NCI-H510A treated with DMSO at 0.1 percent for 48 hours (cell line): Measurements from ENCODE around the gene ASB1.

Experiments used
- DNase-seq: peaks from one replicate; lab custom pipeline; 2025; lab: John Stamatoyannopoulos, UW

The ASB1 gene

GRCh38 chr2:238444242-238444641 is 17.5 kb downstream of the ASB1 start:
- DNase-seq, result no peak

- DNase-seq, result no peak
Observed at GRCh38 chr2:238445409-238446190, 18.9 kb downstream of the ASB1 start.

- no peak for DNase-seq
Observed at GRCh38 chr2:238446371-238446770, 19.6 kb downstream of the ASB1 start.

- no peak for DNase-seq
Observed at GRCh38 chr2:238448031-238448955, 21.6 kb downstream of the ASB1 start.

DNA sequence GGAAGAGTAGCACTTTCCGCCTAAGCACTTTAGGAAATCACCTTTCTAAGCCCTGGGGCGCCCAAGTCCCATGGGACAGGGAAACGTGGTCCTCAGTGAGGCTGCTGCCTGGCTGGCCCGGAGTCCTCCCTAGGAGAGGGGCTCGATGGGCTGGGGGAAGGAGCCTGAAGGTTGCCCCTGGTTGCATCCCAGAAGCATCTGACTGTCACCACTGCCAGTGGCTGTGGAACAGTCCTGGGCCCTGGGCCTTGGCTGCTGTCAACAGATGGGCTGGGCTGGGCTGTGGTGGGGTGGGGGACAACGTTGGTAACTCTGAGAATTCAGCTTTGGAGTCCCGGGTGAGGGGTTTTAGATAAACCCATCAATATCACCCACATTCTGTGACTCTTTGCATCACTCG is 22.5 kb downstream of the ASB1 start:
- no peak for DNase-seq

GRCh38 chr2:238449909-238450417 is 23.2 kb downstream of the ASB1 start:
- no peak for DNase-seq

GRCh38 chr2:238450440-238450861 is 23.7 kb downstream of the ASB1 start:
- DNase-seq, result no peak

GRCh38 chr2:238453842-238454241 is 27.1 kb downstream of the ASB1 start:
- no peak for DNase-seq

DNA sequence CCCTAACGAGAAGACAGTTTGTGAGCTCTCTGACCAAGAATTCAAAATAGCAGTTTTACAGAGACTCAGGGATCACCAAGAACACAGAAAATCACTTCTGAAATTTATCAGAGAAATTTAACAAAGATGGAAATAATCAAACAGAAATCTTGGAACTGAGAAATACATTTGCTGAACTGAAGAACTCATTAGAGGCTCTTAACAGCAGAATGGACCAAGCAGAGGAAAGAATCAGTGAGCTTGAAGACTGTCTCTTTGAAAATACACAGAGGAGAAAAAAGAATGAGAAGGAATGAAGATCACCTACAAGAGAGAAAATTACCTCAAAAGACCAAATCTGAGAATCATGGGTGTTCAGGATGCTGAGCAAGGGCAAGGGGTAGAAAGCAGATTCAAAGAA is 29.7 kb downstream of the ASB1 start:
- DNase-seq, result no peak

DNA sequence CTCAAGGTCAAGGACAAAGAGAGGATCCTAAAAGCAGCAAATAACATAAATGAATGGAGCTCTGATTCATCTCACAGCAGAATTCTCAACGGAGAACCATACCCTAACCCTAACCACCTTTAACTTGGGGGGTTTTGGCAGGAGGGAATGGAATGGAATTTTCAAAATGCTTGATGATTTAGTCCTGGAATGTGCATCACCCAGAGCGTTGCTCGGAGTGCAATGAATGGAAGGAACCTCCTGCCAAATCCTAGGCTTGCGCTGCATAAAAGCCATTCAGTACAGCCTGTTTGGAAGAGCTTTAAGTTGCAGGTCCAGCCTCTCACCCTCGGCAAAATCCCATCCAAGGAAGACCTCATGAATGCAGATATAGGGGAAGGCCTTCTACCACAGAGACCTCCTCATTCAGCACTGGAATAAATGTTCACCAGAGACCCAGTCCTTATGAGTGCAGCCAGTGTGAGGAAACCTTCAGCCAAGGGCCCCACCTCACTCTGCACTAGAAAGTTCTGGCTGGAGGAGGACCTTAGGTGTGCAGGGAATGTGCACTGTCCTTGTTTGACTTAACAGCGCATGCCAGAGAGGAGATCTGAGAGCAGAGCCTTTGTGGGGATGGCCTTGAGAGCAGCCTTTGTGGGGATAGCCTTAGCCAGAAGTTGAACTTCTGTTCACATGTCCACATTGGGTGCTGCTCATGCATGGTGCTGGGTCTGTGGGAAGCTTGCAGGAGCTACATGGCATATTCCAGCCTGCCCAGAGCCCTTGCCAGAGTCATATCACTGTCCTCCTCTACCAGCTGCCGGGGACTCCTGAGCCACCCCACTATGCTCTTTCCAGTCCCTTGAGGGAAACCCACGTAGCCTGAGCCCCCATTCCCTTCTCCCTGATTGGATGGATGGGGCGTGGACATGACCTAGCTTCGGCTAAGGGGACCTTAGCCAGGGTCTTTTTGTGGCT is 30.5 kb downstream of the ASB1 start:
- no peak for DNase-seq

- DNase-seq, result no peak
Observed at GRCh38 chr2:238457927-238458324, 31.2 kb downstream of the ASB1 start.

DNA sequence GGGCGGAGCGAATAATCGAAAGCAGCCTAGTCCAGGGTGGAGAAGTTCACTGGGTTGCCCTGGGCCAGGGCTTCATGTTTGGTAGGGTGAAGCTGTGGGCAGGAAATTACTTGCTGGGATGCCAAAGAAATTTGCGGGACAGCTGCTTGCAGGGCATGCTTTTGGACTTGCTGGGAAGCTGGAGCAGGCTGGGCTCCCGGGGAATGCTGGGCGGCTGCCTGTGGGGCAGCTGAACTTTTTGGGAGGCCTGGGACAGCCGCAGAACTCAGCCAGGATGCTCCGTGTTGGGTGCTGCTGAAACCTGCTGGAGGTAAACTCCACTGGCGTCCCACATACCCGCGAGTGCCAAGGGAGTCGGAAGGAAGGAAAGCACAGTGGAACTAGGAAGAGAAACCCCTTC is 31.9 kb downstream of the ASB1 start:
- no peak for DNase-seq

DNA sequence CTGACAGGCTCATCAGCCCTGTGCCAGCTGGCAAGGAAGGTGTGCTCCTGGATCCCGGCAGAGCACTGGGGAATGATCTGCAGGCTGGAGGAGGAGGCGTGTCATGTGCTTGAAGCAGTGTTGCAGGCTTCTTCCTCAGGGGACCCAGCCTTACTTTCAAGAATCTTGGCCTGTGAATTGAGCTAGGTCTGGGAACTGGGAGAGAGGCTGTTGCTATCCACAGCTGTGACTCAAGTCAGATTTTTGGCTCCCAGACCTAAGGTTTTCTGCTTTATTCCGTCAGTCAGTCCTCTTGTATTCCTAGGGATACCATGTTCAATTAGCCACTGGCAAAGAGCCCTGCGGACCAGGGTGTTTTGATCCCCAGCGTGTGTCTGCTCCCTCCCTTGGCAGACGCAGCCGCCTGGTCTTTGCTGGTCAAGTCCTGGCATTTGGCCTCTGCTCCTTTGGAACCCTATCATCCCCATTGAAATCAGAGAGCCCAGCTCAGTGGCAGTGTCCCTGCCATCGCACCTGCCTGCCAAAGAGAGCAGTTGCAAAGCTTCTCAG is 32.4 kb downstream of the ASB1 start:
- no peak for DNase-seq

DNA sequence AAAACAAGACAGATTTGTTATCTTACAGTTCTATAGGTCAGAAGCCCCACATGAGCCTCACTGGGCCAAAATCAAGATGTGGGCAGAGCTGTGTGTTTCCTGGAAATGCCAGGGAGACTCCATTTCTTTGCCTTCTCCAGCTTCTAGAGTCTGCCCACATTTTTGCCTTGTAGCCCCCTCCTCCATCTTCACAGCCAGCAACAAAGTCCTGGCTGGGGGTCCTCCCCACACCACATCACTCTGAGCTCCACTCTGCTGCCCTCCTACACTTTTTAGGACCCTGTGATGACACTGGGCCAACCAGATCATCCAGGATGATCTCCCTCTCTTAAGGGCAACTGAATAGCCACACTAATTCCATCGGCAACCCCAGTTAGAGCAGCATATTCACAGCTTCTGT is 34.3 kb downstream of the ASB1 start:
- DNase-seq, result no peak

- no peak for DNase-seq
Observed at GRCh38 chr2:238461491-238461890, 34.8 kb downstream of the ASB1 start.

- no peak for DNase-seq
Observed at GRCh38 chr2:238461916-238462315, 35.2 kb downstream of the ASB1 start.

- DNase-seq, result peak; percentile 51
Observed at GRCh38 chr2:238462782-238463396, 36.2 kb downstream of the ASB1 start.

DNA sequence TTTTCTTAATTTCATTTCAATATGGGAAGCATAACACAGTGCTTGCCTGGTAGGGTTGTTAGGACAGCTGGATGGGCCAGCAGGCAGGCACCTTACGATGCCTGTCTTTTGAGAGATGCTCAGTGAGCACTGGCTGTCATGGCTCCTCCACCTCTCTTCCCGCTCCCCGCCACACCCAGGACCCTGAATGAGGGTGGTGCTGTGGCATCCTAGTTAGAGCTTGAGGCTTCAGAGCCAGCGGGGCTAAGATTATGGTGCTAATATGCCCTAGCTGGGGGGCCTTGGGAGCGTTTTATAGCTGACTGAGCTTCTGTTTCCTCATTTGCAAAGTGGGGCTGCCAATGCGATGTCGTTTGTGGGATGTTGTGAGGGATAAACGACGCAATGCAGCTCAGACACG is 37.7 kb downstream of the ASB1 start:
- no peak for DNase-seq

GRCh38 chr2:238465487-238466242 is 38.9 kb downstream of the ASB1 start:
- DNase-seq, result no peak

GRCh38 chr2:238466243-238466756 is 39.6 kb downstream of the ASB1 start:
- peak; percentile 77 for DNase-seq
